AG10803 (cell line): ENCODE data around the gene ACVR2A.

ENCODE experiments used
- DNase-seq: peaks from one replicate; pipeline ENCODE4 v3.0.0; 2010; ENCODE audit warnings: low read depth
- H3K4me3 ChIP-seq: 2 replicates; pipeline ENCODE4 v1.5.1; 2011; ENCODE audit warnings: mild to moderate bottlenecking, low read length, control low read depth
- CTCF ChIP-seq: conservative IDR thresholded peaks from 2 replicates; pipeline ENCODE4 v1.5.1; 2011; ENCODE audit warnings: mild to moderate bottlenecking, low read length, control low read depth, inconsistent platforms

The ACVR2A gene

GRCh38 chr2:147854557-147855134 is 9.8 kb downstream of the ACVR2A start:
- TF ChIP-seq CTCF = no peak
- H3K4me3 ChIP-seq = no peak overlapping the region
- no peak for DNase-seq

GRCh38 chr2:147855316-147855715 is 10.5 kb downstream of the ACVR2A start:
- H3K4me3 ChIP-seq = no peak overlapping the region
- DNase-seq = no peak
- no peak for TF ChIP-seq CTCF

- DNase-seq = no peak
- no peak for TF ChIP-seq CTCF
- no peak overlapping the region for H3K4me3 ChIP-seq
Measured at GRCh38 chr2:147855977-147856376, 11.1 kb downstream of the ACVR2A start.

GRCh38 chr2:147860009-147860408 is 15.2 kb downstream of the ACVR2A start:
- DNase-seq = no peak
- TF ChIP-seq CTCF = no peak
- no peak overlapping the region for H3K4me3 ChIP-seq

- H3K4me3 ChIP-seq = no peak overlapping the region
- DNase-seq = no peak
- TF ChIP-seq CTCF = no peak
Measured at GRCh38 chr2:147862859-147863516, 18.2 kb downstream of the ACVR2A start.

GRCh38 chr2:147863835-147864234 is 19.0 kb downstream of the ACVR2A start:
- TF ChIP-seq CTCF = no peak
- no peak overlapping the region for H3K4me3 ChIP-seq
- no peak for DNase-seq

GRCh38 chr2:147865560-147865959 is 20.7 kb downstream of the ACVR2A start:
- H3K4me3 ChIP-seq = no peak overlapping the region
- TF ChIP-seq CTCF = no peak
- no peak for DNase-seq
